IPS-15b (cell line): ENCODE measurements around the gene NAV2.

ENCODE experiments used
- H3K27me3 ChIP-seq: one replicate; pipeline ENCODE4 v1.6.1; 2013; ENCODE audit warnings: low read length; ENCODE audit not compliant: control insufficient read depth, insufficient read depth
- H3K36me3 ChIP-seq: one replicate; pipeline ENCODE4 v1.6.1; 2013; ENCODE audit warnings: low read length; ENCODE audit not compliant: control insufficient read depth, insufficient read depth
- H3K4me1 ChIP-seq: one replicate; pipeline ENCODE4 v1.6.1; 2013; ENCODE audit warnings: mild to moderate bottlenecking, low read length; ENCODE audit not compliant: control insufficient read depth, insufficient read depth
- H3K4me3 ChIP-seq: one replicate; pipeline ENCODE4 v1.5.1; 2013; ENCODE audit warnings: low read depth, low read length
- H3K9ac ChIP-seq: one replicate; pipeline ENCODE4 v1.6.1; 2013; ENCODE audit warnings: low read depth, mild to moderate bottlenecking, low read length
- H3K9me3 ChIP-seq: one replicate; pipeline ENCODE4 v1.6.1; 2013; ENCODE audit warnings: mild to moderate bottlenecking, low read length; ENCODE audit not compliant: control insufficient read depth, insufficient read depth

The NAV2 gene

DNA sequence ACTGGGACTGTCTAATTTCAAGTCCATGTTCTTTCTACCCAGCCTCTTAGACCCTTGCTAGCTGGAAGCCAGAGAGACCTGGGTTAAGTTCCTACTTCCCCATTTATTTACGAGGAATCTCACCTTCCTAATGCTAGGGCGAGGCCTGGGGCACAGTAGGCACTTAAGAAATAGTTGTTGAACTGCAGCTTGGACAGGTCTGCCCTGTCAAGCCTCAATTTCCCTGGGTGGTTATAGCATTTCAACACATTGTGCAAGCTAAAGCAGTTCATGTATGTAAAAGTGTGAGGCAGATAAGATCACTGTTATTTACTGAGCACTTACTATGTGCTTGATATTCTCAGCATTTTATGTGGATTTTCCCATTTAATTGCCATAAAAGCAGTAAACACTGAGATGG lies 12.1 kb downstream of the NAV2 start:
- no peak overlapping the region for H3K9ac ChIP-seq
- H3K9me3 ChIP-seq: no peaks in the 10 kb centered on the region
- no peak overlapping the region for H3K4me3 ChIP-seq
- H3K4me1 ChIP-seq: no peaks in the 10 kb centered on the region
- no peaks in the 10 kb centered on the region for H3K27me3 ChIP-seq
- no peaks in the 10 kb centered on the region for H3K36me3 ChIP-seq

DNA sequence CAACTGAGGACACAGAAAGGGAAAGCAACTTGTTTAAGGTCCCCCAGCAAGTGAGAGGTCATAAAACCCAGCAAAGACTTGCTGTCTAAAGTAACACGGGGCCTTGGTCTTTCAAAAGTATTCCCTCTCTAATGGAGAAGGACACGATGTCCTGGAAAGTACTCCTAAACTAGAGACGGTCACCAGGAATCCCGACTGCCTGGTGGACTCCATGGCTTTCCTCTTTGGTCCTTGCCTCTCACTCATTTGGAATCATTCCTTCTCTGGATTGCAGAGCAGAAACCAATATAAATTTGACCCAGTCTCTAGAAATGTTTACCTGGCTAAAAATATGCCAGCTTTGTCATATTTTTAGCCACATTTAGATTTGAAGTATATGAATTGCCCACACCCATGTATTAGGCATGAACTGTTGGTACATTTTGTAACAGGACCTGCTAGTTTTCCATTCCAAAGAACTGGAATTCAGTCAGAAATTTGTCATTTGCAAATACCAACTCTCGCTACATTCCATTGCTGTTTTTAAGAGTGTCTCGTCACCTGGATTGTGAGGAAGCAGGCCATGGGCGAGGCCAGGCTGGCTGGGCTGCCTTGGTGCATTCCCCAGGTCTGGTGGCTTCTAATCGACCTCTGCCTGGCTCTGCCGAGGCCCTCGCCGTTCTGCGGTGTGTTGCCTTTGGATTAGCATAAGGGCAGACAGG lies 12.9 kb downstream of the NAV2 start:
- no peak overlapping the region for H3K9ac ChIP-seq
- H3K4me3 ChIP-seq: no peak overlapping the region
- no peaks in the 10 kb centered on the region for H3K36me3 ChIP-seq
- no peaks in the 10 kb centered on the region for H3K4me1 ChIP-seq
- no peaks in the 10 kb centered on the region for H3K27me3 ChIP-seq
- no peaks in the 10 kb centered on the region for H3K9me3 ChIP-seq

DNA sequence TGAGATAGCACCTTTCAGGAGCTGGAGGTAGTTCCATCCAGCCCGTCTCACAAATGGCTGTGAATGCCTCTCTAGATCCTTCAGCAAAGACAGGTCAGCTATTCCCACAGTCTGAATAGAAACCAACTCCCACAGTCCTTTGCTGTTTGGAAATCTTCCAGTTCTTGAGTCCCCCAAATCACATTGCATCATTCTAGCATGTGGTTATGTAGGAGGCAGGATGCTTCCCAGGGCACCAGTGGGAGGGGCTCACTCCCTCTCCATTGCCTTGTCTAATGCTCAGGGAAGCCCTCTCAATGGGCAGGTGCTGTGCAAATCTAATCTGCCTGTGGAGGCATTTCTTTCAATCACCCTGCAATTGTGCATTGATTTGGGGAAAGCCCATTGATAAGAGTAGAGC lies 14.6 kb downstream of the NAV2 start:
- Histone ChIP-seq H3K9me3 (no peaks in the 10 kb centered on the region), H3K36me3 (no peaks in the 10 kb centered on the region), H3K9ac (no peak overlapping the region), H3K27me3 (no peaks in the 10 kb centered on the region), H3K4me1 (no peaks in the 10 kb centered on the region), H3K4me3 (no peak overlapping the region)

DNA sequence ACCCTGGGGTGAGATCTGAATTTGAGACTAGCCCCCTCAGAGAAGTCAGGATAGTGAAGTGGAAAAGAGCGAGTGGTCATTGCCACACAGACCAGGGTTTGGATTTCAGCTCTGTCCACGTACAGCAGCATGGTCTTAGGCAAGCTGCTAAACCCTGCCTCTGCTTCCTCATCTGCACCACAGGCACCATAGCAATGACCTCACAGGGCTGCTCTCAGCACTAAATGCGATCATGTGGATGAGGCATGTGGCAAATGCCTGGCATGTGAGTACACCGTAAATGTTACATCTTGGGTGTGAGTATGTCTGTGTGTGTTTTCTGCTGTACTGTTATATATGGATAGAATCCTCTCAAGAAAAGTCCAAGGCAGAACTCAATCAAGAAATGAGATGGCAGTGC lies 15.8 kb downstream of the NAV2 start:
- Histone ChIP-seq H3K27me3 (no peaks in the 10 kb centered on the region), H3K9me3 (no peaks in the 10 kb centered on the region), H3K9ac (no peak overlapping the region), H3K4me1 (no peaks in the 10 kb centered on the region), H3K4me3 (no peak overlapping the region), H3K36me3 (no peaks in the 10 kb centered on the region)

DNA sequence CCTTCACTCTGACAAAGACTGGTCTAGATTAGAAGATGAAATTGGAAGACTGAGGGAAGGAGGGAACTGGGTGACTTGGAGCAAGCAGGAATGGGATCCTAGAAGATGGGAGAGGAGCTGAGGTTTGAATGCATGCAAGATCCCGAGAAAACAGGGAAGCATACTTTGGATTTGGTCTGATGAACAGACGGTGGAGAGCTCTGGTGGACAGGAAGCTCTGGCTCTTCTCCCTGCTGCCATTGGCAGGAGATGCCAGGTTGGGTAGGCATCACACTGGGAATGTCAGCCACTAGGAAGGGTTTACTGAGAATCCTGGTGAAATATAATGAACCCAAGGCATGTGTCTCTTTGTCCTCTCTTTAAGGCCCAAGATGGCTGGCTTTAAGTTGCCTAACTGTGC lies 16.5 kb downstream of the NAV2 start:
- no peak overlapping the region for H3K9ac ChIP-seq
- H3K27me3 ChIP-seq: no peaks in the 10 kb centered on the region
- H3K9me3 ChIP-seq: no peaks in the 10 kb centered on the region
- no peaks in the 10 kb centered on the region for H3K36me3 ChIP-seq
- no peaks in the 10 kb centered on the region for H3K4me1 ChIP-seq
- no peak overlapping the region for H3K4me3 ChIP-seq

DNA sequence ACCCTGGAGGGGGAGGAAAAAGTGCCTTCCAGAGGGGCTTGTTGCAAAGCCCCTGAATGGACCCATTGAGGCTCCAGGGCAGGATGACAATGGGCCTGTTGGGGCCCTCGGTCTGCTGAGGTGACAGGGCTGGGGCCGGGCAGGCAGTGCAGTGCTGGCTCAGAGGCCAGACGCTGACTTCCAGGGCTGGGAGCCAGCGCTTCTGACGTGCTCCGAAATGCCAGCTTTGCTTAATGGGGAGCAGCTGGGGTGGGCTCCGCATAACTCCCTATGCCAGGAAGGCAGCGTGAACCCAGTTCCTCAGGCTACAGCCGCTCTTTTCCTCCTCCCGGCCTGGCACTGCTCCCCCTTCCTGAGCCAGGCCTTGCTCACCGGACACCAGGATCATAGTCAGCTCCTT lies 17.7 kb downstream of the NAV2 start:
- Histone ChIP-seq H3K9ac (no peak overlapping the region), H3K27me3 (no peaks in the 10 kb centered on the region), H3K36me3 (no peaks in the 10 kb centered on the region), H3K9me3 (no peaks in the 10 kb centered on the region), H3K4me3 (no peak overlapping the region), H3K4me1 (no peaks in the 10 kb centered on the region)

DNA sequence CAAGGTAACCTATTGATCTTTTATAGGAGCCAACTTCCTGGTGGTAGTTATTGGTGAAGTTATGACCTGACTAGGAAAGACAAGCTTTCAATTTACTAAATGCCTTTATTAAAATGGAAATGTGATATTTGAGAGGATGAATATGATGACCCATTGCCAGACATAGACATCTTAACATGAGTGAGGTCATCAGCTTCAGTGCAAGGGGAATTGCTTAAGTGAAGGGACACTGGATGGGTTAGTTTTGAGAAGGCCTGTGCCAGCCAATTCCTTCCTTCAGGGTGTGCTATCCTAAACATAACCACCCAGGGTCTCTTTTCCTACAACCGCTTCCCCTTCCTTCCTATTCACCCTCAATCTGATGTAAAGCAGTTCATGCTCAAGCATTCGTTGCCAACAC lies 21.5 kb downstream of the NAV2 start:
- H3K4me1 ChIP-seq: no peaks in the 10 kb centered on the region
- no peak overlapping the region for H3K4me3 ChIP-seq
- no peaks in the 10 kb centered on the region for H3K36me3 ChIP-seq
- H3K27me3 ChIP-seq: no peaks in the 10 kb centered on the region
- H3K9me3 ChIP-seq: no peaks in the 10 kb centered on the region
- H3K9ac ChIP-seq: no peak overlapping the region

DNA sequence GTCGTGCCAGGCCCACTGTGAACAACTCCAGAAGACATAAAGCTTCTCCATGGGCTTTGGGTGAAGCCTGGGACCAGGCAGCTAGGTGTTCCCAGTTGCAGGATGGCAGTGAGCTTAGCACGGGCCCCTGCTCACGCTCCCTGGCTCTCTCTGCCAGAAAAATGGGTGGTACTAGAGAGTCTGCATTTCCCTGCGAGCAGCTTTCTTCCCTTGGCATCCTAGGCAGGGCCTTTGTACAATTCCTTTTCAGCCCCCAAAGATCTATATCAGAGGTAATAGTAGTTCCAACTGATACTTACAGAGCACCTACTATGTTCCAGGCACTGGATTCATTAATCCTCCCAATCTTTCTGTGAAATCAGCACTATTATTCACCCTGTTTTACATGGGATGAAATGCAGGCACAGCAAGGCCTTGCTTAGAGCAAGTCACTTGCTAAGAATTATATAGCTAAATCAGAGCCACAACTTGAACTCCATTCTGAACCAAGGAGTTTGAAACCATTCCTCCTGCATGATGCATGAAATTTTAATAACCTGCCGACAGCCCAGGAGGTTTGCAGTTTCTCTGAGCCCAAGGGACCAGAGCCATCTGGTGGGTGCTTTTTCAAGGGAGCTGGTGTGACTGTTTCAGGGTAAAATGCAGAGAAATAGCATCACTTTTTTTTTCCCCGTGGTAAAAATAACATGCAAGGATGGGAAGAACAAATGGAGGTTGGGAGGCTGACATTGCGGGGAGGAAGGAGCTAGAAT lies 22.7 kb downstream of the NAV2 start:
- no peaks in the 10 kb centered on the region for H3K36me3 ChIP-seq
- H3K4me3 ChIP-seq: no peak overlapping the region
- no peaks in the 10 kb centered on the region for H3K27me3 ChIP-seq
- H3K4me1 ChIP-seq: peaks cover 6% of the 10 kb centered on the region
- H3K9ac ChIP-seq: no peak overlapping the region
- H3K9me3 ChIP-seq: no peaks in the 10 kb centered on the region

DNA sequence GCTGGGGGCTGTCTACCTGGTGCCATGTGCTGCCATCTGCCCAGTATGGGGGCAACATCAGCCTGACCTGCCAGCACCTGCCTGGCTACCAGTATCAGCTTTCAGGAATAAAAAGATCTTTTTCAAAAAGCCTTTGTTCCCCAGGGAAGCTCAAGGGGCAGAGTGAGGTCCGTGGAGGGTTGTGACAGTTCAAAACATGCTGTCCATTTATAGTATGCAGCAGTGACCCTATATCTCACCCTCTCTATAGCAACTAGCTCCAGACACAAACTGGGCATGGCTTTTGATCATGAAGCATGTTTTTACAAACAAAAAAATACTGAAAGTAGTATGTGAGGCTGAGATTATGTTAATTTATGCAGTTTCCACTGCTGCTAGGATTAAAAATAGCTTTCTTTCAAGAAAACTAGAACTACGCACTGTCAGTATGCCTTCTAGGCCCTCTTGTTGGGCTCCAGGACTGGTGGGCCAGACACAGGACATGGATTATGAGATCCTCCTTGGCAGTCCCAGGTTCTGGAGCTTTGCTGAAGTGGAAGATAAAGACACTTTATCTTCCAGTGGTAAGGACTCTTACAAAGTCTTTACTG lies 23.4 kb downstream of the NAV2 start:
- peaks cover 9% of the 10 kb centered on the region for H3K4me1 ChIP-seq
- no peaks in the 10 kb centered on the region for H3K9me3 ChIP-seq
- no peak overlapping the region for H3K4me3 ChIP-seq
- no peaks in the 10 kb centered on the region for H3K27me3 ChIP-seq
- no peak overlapping the region for H3K9ac ChIP-seq
- H3K36me3 ChIP-seq: no peaks in the 10 kb centered on the region

DNA sequence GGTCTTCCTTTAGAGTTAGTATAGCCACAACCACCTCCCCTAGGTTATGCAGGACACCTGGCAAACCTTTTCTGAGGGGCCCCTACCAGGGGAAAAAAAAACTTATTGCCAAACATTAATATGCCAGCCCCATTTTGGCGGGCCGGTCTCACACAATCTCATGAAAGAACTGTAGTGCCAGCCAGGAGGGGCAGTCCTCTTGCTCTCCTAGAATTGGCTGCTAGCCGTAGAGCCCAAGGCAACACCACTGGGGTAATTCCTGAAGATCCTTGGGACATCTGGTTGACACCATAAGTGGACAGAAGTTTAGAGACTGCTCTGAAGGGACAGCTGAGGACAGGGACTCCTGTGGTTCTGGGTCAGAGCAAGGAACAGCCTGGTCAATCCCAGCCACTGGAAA lies 24.2 kb downstream of the NAV2 start:
- no peaks in the 10 kb centered on the region for H3K9me3 ChIP-seq
- no peak overlapping the region for H3K4me3 ChIP-seq
- no peaks in the 10 kb centered on the region for H3K36me3 ChIP-seq
- H3K27me3 ChIP-seq: no peaks in the 10 kb centered on the region
- peaks cover 9% of the 10 kb centered on the region for H3K4me1 ChIP-seq
- no peak overlapping the region for H3K9ac ChIP-seq

DNA sequence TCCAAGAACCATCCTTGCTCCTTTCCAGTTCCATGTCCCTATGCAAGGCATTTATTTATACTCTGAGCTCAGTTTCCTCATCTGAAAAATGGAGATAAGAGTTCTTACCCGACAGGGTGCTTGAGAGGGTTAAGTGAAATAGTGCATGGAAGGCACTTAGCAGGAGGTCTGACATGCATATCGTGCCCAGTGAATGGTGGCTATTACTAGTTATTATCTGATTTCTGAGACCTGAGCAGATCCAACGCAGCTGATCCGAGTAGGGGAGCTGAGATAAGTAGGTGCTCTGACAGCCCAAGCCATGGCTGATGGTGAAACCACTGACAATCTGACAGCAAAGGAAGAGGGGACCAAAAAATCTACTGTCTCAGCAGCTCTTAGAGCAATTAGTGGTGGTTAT lies 24.9 kb downstream of the NAV2 start:
- Histone ChIP-seq H3K4me3 (no peak overlapping the region), H3K9ac (no peak overlapping the region), H3K4me1 (peaks cover 9% of the 10 kb centered on the region), H3K36me3 (no peaks in the 10 kb centered on the region), H3K9me3 (no peaks in the 10 kb centered on the region), H3K27me3 (no peaks in the 10 kb centered on the region)

DNA sequence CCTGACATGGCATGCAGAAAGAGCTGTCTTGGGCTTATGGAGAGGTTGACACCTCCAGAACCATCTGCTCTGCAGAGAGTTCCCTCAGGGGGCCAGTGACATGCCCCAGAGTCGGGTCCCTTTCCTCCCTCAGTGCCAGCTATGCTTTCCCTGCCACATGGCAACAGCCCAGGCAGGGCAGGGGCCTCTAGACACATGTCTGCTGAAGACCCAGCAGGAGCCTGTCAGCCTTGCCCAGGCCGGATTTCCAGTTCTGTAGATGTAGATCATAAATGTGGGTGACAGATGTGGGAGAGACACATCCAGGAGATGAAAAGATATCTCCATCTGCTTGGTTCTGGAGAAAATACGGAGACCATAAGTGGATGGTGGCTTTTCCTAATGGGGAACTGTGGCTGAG lies 25.5 kb downstream of the NAV2 start:
- peaks cover 9% of the 10 kb centered on the region for H3K4me1 ChIP-seq
- H3K27me3 ChIP-seq: no peaks in the 10 kb centered on the region
- H3K4me3 ChIP-seq: no peak overlapping the region
- H3K9ac ChIP-seq: no peak overlapping the region
- H3K9me3 ChIP-seq: no peaks in the 10 kb centered on the region
- no peaks in the 10 kb centered on the region for H3K36me3 ChIP-seq
